ENCODE measurements around the gene MSMB. TPM values are rescaled to one million over a fixed set of nuclear protein-coding genes. Genes with fewer than 3 reads are reported as not detected.

The MSMB gene
- total RNA-seq, 3 donors from 2014 or later, result 4.0 to 7.2 TPM; not detected in 1

DNA sequence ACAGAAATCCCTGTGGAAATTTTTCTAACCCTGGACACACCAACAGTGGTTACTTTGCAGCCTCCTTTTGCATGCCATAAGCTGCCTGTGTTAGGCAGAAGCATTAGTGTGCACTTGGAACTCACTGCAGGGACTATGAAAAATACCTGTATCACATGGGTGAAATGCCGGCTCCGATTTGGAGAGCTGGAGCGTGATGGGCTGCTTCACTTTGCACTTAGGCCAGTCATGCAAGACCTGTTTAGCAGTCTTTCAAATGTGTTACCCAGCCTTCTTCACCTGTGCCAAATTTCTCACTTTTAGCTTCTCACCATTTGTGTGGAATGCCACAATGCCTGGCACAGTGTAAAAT lies 26.9 kb downstream of the MSMB start:
- Histone ChIP-seq H3K9me3 (no peaks in the 10 kb centered on the region), H3K27me3 (no peaks in the 10 kb centered on the region), H3K4me3 (no peak overlapping the region), H3K36me3 (no peaks in the 10 kb centered on the region), H3K4me1 (peaks cover 7 to 12% of the 10 kb centered on the region in 2 donors), H3K27ac (no peak overlapping the region)
- TF ChIP-seq POLR2AphosphoS5 (IDR thresholded peaks at IDR 0.05) (no peak), POLR2A (IDR thresholded peaks at IDR 0.05) (no peak)
- TF ChIP-seq, protein P1, sequence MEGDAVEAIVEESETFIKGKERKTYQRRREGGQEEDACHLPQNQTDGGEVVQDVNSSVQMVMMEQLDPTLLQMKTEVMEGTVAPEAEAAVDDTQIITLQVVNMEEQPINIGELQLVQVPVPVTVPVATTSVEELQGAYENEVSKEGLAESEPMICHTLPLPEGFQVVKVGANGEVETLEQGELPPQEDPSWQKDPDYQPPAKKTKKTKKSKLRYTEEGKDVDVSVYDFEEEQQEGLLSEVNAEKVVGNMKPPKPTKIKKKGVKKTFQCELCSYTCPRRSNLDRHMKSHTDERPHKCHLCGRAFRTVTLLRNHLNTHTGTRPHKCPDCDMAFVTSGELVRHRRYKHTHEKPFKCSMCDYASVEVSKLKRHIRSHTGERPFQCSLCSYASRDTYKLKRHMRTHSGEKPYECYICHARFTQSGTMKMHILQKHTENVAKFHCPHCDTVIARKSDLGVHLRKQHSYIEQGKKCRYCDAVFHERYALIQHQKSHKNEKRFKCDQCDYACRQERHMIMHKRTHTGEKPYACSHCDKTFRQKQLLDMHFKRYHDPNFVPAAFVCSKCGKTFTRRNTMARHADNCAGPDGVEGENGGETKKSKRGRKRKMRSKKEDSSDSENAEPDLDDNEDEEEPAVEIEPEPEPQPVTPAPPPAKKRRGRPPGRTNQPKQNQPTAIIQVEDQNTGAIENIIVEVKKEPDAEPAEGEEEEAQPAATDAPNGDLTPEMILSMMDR (IDR thresholded peaks at IDR 0.05), result no peak
- no peak for DNase-seq (ENCODE audit: low spot score in 2 of 2)
- intact Hi-C loops (cut with DNase I; ENCODE audit: low total_unique reads), result no loop called here

DNA sequence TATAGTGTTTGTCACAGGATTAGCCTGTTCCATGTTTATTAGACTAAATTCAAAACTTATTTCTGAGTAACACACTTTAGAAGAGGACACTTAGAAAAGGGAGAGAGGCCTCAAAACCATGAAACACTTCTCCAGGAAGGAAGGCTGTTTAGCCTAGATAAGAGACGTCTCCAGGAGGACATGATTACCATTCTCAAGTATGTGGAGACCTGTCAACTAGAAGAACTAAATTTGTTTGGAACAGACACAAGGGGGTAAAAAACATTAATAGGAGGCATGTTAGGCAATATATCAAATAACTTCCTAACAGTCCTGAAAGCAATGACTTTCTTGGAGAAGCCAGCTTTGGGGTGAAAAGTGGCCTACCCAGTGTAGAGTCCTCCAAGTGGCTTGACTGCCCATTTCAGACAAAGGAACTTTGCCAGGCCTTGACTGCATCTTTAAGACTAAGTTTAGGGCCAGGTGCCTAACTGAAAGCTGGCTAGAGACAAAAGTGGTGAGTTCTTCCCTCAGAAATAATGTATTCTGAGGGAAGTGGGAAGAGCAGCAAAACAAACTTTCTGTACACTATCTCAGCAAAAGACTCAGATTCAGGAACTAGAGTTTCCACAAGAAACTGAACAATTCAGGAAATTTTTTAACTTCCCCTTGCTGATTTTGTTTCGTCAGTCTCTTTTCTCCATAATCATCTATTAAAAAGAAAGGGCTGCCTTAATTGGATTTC lies 27.5 kb downstream of the MSMB start:
- H3K27ac ChIP-seq, result no peak overlapping the region

DNA sequence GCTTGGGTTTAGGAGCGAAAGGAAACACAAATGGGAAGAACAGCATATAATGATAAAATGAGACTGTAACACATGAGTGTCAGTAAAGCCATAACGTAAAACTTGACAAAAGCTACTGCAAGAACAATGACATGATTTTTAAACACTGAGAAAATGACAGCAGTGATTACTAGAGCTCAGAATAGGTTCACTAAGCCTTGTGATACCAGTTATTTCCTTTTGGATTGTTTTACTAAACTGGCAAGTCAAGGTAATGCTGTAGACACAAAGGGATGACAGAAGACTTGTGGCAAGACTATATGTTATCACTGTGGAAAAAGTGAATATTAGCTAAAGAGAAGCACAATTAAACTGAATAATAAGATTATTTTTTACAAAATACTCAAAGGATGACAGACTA lies 28.3 kb downstream of the MSMB start:
- peaks cover 7 to 12% of the 10 kb centered on the region in 2 donors for H3K4me1 ChIP-seq
- TF ChIP-seq POLR2AphosphoS5 (IDR thresholded peaks at IDR 0.05) (no peak), POLR2A (IDR thresholded peaks at IDR 0.05) (no peak)
- TF ChIP-seq, protein P1 (IDR thresholded peaks at IDR 0.05), result no peak
- no peaks in the 10 kb centered on the region for H3K27me3 ChIP-seq
- H3K9me3 ChIP-seq, result no peaks in the 10 kb centered on the region
- no peak overlapping the region for H3K4me3 ChIP-seq
- DNase-seq (ENCODE audit: low spot score in 2 of 2), result no peak
- intact Hi-C loops (cut with DNase I; ENCODE audit: low total_unique reads), result no loop called here
- H3K36me3 ChIP-seq, result no peaks in the 10 kb centered on the region
- no peak overlapping the region for H3K27ac ChIP-seq

More for the DNA sequence above, 27.5 kb downstream of the MSMB start:
- H3K9me3 ChIP-seq, result no peaks in the 10 kb centered on the region
- peaks cover 7 to 12% of the 10 kb centered on the region in 2 donors for H3K4me1 ChIP-seq
- no peak for DNase-seq (ENCODE audit: low spot score in 2 of 2)
- TF ChIP-seq POLR2A (IDR thresholded peaks at IDR 0.05) (no peak), POLR2AphosphoS5 (IDR thresholded peaks at IDR 0.05) (no peak)
- TF ChIP-seq, protein P1 (IDR thresholded peaks at IDR 0.05), result no peak
- no peaks in the 10 kb centered on the region for H3K27me3 ChIP-seq
- intact Hi-C loops (cut with DNase I; ENCODE audit: low total_unique reads), result no loop called here
- no peaks in the 10 kb centered on the region for H3K36me3 ChIP-seq
- no peak overlapping the region for H3K4me3 ChIP-seq

DNA sequence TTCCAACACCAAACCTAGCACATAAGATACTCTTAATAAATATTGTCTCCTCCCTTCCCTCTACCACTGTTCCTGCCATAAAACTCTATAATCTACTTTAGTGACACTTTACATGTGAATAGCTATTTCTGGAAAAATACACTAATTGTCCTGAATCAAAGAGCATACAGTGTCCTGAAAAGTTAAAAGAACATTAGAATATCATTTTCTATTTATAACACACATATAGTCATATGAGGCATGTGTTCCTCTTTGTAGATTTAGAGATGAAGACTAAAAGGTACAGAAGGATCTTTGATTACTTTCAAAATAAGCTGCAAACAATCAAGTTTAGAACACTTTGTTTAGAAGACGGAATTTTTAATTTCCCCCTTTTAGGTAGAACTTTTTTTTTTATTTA lies 29.3 kb downstream of the MSMB start:
- no peaks in the 10 kb centered on the region for H3K9me3 ChIP-seq
- H3K27me3 ChIP-seq, result no peaks in the 10 kb centered on the region
- H3K4me3 ChIP-seq, result no peak overlapping the region
- no peak for DNase-seq (ENCODE audit: low spot score in 2 of 2)
- TF ChIP-seq POLR2A (IDR thresholded peaks at IDR 0.05) (no peak), POLR2AphosphoS5 (IDR thresholded peaks at IDR 0.05) (no peak)
- TF ChIP-seq, protein P1 (IDR thresholded peaks at IDR 0.05), result no peak
- H3K36me3 ChIP-seq, result no peaks in the 10 kb centered on the region
- no peak overlapping the region for H3K27ac ChIP-seq
- intact Hi-C loops (cut with DNase I; ENCODE audit: low total_unique reads), result no loop called here
- peaks cover 7 to 12% of the 10 kb centered on the region in 2 donors for H3K4me1 ChIP-seq

DNA sequence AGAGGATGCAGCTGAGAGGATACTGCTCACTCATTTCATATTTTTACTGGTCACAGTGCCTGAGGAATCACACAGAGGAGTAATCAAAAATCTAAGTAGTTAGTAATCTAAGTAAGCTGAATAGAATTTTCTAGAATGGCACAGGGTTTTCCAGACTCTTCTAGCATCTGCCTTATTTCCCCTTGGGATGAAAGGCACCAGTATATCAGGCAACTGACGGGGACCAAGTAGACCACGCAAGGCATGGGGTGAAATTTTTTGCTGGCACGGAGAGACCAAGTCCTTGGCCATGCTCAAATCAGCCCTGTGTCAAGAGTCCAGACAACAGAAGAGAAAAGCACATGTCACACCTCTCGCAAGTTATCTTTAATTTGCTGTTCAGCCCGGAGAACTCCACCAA lies 29.9 kb downstream of the MSMB start:
- Histone ChIP-seq H3K4me3 (no peak overlapping the region), H3K36me3 (no peaks in the 10 kb centered on the region), H3K27ac (no peak overlapping the region), H3K9me3 (no peaks in the 10 kb centered on the region), H3K27me3 (no peaks in the 10 kb centered on the region), H3K4me1 (peaks cover 7 to 12% of the 10 kb centered on the region in 2 donors)
- DNase-seq (ENCODE audit: low spot score in 2 of 2), result no peak
- intact Hi-C loops (cut with DNase I; ENCODE audit: low total_unique reads), result no loop called here
- TF ChIP-seq POLR2A (IDR thresholded peaks at IDR 0.05), result no peak
- TF ChIP-seq, protein P1 (IDR thresholded peaks at IDR 0.05), result no peak

Data from breast epithelium (tissue), 4 donors.